IPS DF 19.7 (cell line): ENCODE results near the gene TMEM258.

ENCODE experiments used
- DNase-seq: peaks from one replicate; pipeline ENCODE4 v3.0.0-alpha.2; 2013; ENCODE audit warnings: low read depth, low spot score

TMEM258 gene

GRCh38 chr11:61792310-61793082 lies at the start of gene TMEM258, which contains the start of gene FEN1:
TMEM258 (minus strand) TSS chr11:61792599; CDS start chr11:61792558, 41 bp downstream.
FEN1 (plus strand) TSS chr11:61792911; CDS start chr11:61795362, 2,451 bp downstream.
- DNase-seq = no peak

DNA sequence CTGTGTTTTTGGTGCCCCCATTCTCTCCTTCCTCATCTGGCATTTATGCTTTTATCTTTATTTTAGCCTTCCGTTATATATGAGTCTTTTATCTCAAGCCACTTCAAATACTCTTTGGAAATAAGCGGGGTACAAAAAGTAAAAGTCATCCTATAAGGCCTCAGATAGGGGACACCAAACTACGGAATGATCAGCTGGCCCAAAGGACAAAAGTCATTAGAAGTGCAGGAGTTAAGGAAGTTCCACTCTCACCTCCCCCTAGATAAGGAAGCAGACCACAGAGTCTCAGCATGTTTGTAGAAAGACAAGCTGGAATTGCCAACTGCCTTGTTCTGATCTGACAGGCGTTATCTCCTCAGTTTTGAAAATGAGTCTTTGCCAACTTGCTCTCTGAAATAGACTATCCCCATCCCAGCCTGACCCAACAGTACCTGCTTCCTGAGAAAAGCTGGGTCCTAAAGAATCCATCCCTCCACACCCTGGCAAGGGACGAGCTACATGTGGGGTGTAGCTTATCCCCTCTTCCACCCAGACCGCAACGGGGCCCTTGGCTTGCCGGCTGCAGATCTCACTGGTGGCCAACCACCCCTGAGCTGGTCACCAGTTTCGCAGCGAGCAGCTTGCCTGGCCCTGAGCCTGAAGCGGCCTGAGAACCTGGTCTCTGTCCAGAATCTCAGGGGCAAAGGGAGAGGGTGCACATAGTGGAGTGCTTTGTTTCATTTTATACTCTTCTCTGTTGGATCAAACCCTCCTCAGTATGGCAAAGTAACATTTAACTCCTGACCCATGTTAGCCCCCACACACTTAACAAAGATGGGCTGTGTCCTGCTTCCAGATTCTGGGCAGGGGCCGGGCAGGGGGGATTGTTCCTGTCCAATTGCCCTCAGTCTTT lies 49.5 kb upstream of the TMEM258 start:
- DNase-seq = no peak

GRCh38 chr11:61840371-61840770 lies 48.0 kb upstream of the TMEM258 start:
- DNase-seq = no peak

GRCh38 chr11:61839742-61840141 lies 47.3 kb upstream of the TMEM258 start:
- no peak for DNase-seq

- DNase-seq = no peak
Observed at GRCh38 chr11:61838921-61839320, 46.5 kb upstream of the TMEM258 start.

DNA sequence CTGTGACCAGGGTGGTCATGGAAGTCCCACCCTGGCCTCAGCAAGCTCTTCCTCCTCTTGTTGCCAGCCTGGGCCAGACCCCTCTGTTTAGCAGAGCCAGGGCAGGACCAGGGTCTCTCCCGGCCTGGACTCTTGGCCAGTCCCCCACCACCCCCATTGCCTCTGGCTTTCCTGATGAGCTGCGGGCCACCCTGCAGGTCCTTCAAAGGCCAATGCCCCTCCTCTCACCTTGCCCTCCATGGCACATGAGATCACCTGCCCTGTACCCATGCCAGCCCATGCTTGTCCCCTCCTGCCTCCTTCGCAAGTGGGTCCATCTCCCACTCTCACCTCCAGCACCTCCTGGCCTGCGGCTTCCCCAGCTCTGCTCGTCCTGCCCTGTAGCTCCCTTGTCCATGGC lies 46.1 kb upstream of the TMEM258 start:
- no peak for DNase-seq

- DNase-seq = no peak
Observed at GRCh38 chr11:61837411-61838005, 45.1 kb upstream of the TMEM258 start.

DNA sequence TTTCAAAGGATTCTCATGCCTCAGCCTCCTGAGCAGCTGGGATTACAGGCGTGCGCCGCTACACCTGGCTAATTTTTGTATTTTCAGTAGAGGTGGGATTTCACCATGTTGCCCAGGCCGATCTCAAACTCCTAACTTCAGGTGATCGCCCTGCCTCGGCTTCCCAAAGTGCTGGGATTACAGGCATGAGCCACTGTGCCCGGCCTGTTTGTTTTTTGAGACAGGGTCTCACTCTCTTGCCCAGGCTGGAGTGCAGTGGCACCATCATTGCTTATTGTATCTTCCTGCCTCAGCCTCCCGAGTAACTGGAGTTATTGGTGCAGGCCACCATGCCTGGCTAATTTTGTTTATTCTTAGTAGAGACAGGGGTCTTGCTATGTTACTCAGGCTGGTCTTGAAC lies 43.8 kb upstream of the TMEM258 start:
- no peak for DNase-seq

DNA sequence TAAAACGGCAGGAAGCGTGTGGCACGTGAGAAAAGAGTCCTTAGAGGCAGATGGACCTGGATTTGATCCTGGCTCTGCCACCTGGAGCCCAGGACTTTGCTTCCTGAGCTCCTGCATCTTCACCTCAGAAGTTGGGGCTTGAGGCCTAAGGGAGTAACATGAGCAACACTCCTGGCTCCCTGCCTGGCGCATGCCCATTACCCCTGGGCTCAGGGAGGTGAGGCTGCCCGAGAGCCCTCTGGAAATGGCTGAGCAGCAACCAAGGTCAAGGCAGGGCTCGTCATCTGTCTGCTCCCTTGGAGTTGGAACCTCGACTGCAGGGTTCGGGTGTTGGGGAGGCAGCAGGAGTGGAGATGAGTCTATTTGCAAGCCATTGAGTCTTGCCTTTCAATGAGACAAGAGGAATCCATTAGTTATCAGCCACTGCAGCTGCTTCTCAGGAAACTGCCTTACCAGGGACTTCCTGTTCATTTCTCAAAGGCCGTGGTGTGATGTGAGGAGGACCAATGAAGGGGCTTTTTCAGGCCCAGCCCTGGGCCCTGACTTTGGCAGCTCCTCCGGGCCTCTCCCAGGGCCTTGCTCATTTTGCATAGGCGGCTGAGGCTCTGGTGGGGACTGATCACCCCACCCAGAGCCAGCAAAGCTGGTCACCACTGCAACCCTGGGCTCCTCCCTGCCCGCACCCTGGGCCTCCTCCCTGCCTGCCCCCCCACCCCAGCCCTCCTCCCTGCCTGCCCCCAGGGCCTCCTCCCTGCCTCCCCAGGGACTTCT lies 42.1 kb upstream of the TMEM258 start:
- DNase-seq = peak; percentile 73

GRCh38 chr11:61833926-61834277 lies 41.5 kb upstream of the TMEM258 start:
- DNase-seq = no peak

GRCh38 chr11:61833471-61833870 lies 41.1 kb upstream of the TMEM258 start:
- DNase-seq = no peak

DNA sequence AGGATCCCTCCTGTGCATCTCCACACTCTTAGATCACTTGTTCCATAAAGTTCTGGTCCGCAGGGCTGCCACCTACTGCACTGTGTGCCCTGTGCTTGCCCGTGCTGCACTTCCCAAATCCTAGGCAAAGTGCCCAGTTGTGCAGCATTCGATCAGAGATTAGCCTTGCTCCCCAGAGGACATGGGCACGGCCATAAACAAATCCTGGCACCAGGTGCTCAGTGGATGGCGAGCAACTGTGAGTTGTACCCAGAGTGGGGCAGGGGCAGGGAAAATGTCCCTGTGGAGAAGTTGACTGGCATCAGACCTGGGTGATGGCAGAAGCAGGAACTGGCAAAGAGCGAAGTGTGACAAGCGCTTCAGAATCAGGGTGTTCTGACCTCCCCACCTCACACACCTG lies 40.4 kb upstream of the TMEM258 start:
- no peak for DNase-seq

- DNase-seq = no peak
Observed at GRCh38 chr11:61832207-61832606, 39.8 kb upstream of the TMEM258 start.

GRCh38 chr11:61830237-61831105 lies 38.1 kb upstream of the TMEM258 start:
- DNase-seq = no peak

- no peak for DNase-seq
Observed at GRCh38 chr11:61829806-61830205, 37.4 kb upstream of the TMEM258 start.

- no peak for DNase-seq
Observed at GRCh38 chr11:61828629-61829407, 36.4 kb upstream of the TMEM258 start.

GRCh38 chr11:61828379-61828628 lies 35.9 kb upstream of the TMEM258 start:
- no peak for DNase-seq

DNA sequence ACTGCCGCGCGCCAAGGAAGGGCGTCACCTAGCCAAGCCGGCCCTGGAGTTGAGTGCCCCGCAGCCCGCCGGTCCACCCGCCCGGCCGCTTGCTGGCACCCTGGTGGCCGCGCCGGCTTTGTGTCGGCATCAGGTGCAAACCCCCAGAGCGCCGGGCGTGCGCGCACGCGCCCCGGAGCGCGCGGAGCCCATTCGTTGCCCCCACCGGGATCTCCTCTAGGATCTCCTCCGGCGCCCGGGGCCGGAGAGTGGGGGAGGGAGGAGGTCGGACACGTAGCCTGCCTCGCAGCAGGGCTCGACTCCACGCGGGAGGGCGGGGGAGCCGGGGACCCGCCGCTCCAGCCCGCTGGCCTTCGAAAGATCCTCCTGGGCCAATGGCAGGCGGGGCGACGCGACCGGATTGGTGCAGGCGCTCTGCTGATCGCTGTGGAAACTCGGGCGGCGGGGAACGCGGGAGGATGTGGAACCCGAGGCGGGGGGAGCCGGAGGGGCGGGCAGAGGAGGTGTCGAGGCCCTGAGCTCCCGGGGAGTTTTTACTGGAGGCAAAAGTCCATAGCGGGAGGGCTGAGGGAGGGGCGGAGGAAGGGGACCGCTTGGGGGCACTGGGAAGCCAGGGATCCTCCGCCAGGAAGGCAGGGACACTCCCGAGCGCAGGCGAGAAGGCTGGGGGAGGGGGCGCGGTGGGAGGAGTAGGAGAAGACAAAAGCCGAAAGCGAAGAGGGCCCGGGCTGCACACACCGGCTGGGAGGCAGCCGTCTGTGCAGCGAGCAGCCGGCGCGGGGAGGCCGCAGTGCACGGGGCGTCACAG lies 35.4 kb upstream of the TMEM258 start, which contains the start of gene FADS2:
Gene FADS2 (plus strand): TSS at position 730 of the 808 bp plus-strand sequence. CDS start 91 bp downstream, outside the sequence.
- peak; percentile 79 for DNase-seq

- DNase-seq = no peak
Observed at GRCh38 chr11:61826930-61827570, 34.7 kb upstream of the TMEM258 start.
